GM19099 (cell line): ENCODE data around the gene COX19.

Experiments
- POLR2A ChIP-seq: IDR thresholded peaks from 3 replicates; pipeline ENCODE4 v1.6.1; 2011; ENCODE audit warnings: low read depth; ENCODE audit not compliant: insufficient read length; ENCODE audit errors: extremely low read depth

The COX19 gene

DNA sequence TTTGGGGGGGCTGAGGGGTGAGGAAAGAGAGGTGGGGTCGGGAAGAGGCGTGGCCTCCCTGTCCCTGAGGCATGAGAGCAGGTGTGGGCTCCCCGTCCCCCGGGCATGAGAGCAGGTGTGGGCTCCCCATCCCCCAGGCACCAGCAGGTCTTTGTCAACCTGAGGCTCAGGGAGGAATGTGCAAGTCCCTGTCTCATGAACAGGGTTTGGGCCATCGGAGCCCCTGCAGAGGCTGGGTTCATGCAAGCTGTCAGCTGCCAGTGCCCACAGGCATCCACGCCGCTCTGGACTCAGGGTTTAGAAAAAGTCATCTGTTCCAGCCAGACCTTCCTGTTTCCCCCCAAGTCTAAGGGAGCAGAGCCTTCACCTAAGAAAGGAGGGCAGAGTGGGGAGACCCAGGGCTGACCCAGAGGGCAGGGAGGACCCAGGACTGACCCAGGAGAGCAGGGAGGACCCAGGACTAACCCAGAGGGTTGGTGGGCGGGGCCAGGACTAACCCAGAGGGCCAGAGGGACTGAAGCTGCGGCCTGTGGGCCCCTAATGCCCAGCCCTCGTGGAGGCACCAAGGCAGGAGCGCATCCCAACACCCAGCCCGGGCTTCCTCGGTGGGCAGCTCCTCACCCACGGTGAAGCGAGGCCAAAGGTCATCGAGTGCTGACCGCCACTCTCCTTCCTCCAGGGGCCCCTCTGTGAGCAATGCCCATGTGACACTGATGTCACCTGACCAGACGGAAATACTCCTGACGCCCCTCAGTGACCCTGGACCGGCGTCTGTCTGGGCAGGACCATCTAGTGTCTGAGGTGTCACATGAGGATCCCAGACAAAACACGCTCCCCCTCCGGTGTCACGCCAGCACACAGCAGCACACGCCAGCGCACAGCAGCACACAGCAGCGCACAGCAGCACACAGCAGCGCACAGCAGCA, 40.1 kb upstream of the COX19 start:
- no peak for TF ChIP-seq POLR2A

DNA sequence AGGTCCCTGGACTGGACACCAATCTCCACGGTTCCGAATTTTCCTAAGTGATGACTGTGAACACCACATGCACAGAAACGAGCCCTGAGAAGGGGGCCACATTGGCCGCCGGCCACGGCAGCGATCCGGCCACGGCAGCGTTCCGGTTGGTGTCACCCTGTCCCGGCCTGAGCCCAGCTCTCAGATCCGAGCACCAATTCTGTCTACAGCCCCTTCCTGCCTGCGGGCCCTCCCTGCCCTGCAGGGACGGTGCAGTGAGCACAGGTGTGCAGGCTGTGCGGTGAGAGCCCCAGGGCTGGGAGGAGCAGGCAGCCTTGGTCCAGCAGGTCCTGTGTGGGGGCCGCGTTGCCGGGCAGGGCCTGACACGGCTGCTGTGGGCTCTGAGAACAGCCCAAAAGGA, 39.3 kb upstream of the COX19 start:
- no peak for TF ChIP-seq POLR2A

GRCh38 chr7:1013581-1013980, 38.2 kb upstream of the COX19 start:
- TF ChIP-seq POLR2A, result no peak

DNA sequence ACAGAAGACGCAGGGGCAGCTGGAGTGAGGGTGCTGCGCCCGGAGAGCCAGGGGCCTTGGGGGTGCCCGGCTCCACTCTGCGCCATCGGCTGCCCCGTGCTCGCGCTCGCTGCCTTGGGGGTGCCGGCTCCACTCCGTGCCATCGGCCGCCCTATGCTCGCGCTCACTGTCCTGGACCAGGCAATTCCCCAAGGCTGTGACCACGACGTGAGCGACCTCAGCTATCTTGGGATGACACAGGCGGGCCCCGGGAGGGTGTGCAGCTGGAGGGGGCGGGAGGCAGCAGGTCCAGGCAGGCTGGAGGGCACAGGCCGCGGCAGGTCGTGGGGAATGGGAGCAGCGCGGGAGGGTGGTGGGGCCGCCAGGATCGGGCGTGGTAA, 37.4 kb upstream of the COX19 start:
- no peak for TF ChIP-seq POLR2A

DNA sequence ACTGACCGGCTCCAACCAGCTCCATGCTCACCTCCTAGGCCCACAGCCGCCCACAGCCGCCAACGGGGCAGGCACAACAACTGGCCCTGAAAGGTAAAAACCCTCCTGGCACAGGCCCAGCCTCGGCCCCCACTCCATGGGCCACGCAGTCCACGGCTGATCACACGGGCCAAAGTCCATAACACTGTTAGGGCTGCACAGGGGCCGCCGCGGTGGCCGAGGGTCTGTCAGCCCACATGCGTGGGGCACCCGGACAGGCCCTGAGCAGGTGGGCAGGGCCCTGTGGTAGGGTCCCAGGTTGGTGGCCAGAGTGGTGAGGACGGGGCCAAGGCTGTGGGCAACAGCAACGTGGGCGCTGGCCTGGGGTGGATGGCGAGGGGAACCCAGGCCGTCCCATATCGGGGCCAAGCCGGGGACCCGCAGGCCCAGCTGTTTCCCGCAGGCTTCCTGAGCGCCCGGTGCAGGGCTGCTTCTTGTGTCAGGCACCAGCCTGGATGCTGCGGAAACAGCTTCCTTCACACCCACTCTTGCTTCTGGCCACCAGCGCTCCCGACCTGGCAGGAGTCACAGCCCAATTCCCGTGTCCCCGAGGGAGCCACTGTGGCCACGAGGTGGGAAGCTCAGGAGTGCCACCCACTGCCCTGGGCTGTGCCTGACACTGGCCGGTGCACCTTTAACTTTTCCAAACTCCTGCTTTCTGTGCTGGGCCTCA, 36.8 kb upstream of the COX19 start:
- TF ChIP-seq POLR2A, result no peak

GRCh38 chr7:1011297-1012003, 36.1 kb upstream of the COX19 start:
- TF ChIP-seq POLR2A, result no peak

GRCh38 chr7:1010226-1010625, 34.9 kb upstream of the COX19 start:
- TF ChIP-seq POLR2A, result no peak

GRCh38 chr7:1009747-1010146, 34.4 kb upstream of the COX19 start:
- TF ChIP-seq POLR2A, result no peak

DNA sequence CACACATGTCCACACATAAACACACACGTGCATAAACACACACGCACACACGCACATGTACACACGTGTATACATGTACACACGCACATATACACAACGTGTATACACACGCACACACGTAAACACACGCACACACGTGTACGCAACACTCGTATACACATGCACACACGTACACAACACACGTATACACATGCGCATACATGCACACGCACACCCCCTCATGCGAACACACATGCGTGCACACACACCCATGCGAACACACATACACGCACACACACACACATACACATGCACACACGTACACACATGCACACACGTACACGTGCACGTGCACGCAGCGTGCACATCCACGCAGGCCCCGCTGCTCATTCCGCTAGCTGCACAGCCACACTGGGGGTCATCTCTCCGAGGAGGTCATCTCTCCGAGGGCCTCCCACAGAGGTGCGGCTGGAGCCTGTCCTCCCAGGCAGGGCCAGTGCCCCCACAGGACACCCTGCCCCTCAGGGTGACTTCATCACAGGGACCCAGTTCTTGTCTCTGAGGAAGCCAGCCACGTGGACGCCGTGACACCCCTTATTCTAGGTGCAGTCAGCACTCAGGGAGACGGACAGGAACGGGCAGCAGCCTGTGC, 33.5 kb upstream of the COX19 start:
- TF ChIP-seq POLR2A, result no peak

- no peak for TF ChIP-seq POLR2A
These were observed 32.6 kb upstream of the COX19 start for GRCh38 chr7:1007901-1008300.

DNA sequence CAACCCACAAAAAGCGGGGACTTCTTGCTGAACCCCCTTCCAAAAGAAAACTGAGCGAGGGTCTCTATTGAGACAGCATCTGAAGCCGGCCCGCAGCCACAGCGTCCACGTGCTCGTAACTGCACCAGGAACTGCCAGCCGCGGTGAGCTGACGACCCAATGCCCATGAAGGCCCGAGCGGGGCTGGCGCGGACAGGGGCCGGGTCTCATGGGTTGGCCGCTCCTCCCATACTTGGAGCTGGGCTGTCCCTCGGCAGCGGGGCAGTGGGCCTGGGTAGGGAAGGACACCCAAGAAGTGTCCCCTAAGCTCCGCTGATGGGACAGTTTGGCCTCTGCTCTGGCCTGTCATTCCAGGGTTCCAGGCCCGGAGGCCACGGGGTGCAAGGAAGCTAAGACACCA, 30.0 kb upstream of the COX19 start:
- TF ChIP-seq POLR2A, result no peak

DNA sequence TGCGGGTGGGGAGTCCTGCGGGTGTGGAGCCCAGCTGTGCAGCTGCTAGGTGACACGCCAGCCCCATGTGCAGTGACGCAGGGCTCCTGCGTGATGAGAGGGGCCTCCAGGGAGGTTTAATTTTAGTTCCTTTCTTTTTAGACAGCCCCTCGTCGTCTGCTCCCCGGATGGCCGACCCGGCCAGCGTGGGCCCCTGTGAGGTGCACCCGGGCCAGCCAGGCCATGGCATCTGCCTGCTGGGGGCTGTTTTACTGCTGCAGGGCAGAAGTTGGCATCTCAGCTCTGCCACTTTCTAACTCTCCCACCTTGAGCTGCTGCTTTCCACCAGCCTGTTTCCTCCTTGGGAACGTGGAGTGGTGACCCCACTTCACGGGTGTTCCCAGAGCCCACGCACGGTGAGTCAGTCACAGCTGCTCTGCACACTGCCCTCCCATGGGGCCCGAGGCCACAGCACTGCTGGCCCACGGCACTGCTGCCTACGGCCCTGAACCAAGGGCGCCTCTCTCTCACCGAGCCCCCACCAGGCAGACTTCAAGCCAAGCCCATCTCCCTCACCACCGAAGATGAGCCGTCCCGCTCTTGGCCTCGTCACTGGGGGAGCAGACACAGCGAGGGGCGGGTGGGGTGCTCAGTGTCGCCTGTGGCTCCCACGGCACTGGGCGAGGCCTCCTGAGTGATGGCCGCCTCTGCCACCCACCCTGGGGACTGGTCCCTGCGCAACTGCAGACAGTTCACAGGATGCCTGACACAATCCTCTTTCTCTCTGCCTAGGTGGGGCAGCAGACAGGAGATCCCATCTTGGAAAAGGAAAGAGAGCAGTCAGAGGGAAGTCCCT, 28.9 kb upstream of the COX19 start:
- no peak for TF ChIP-seq POLR2A

DNA sequence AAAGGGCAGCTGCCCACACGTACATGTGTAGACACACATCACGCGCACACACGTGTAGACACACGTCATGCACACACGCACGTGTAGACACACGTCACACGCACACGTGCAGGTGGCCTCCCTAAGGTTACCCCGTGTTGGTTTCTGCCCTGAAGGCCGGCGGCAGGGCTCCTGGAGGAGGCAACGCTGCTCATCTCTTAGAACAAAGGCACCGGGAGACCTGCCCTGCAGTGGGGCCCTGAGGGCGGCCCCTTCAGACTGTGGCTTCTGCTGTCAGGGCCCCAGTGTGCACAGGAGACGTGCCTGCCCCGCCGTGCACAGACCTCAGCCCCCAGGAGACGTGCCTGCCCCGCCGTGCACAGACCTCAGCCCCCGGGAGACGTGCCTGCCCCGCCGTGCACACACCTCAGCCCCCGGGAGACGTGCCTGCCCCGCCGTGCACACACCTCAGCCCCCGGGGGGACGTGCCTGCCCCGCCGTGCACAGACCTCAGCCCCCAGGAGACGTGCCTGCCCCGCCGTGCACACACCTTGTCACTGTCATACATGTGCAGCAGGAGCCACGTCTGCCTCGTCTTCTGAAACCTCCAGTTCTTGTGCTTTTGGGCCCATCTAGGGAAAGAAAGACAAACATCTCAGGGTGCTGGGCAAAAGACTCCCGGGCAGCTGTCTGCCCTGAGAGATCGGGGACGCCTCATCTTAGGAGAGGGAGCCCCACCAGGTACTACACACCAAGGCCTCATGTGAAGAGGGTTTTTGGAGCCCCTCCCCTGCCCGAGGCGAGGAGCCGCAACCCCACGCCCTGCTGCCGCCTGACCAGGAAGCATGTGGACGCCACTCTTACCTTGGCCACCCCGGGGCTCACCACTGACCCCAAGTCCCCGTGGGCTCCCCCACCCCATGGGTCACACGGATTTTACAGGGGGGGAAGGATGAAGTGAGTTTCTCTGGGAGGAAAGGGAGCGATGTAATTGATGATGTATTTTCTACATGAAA, 24.9 kb upstream of the COX19 start:
- TF ChIP-seq POLR2A, result no peak

GRCh38 chr7:999149-999879, 24.0 kb upstream of the COX19 start:
- no peak for TF ChIP-seq POLR2A
